GM21423 (cell line): ENCODE results near the gene ABO.
"Not testable (repeated sequence)": the region's sequence is repeated elsewhere in the genome, so short reads cannot be mapped to it uniquely, and the experiment has no call there.

Experiments used
- ATAC-seq: cut with Tn5 transposase; IDR thresholded peaks from one replicate; pipeline ENCODE4 v1.9.1; 2021; ENCODE audit warnings: mild to moderate bottlenecking, moderate library complexity; ENCODE audit not compliant: unreplicated experiment

The ABO gene

GRCh38 chr9:133275105-133276000 lies at the start of gene ABO:
ABO (minus strand) TSS chr9:133275201.
- no peak for ATAC-seq

- no peak for ATAC-seq
These were observed 49.1 kb upstream of the ABO start for GRCh38 chr9:133323991-133324703.

GRCh38 chr9:133323211-133323610 lies 48.2 kb upstream of the ABO start:
- ATAC-seq, result no peak

- ATAC-seq, result no peak
These were observed 47.7 kb upstream of the ABO start for GRCh38 chr9:133322701-133323100.

- ATAC-seq, result no peak
These were observed 46.5 kb upstream of the ABO start for GRCh38 chr9:133321411-133321935.

GRCh38 chr9:133320421-133320881 lies 45.5 kb upstream of the ABO start:
- no peak for ATAC-seq

GRCh38 chr9:133317551-133317950 lies 42.5 kb upstream of the ABO start:
- not testable (repeated sequence) for ATAC-seq

- ATAC-seq, result no peak
These were observed 41.0 kb upstream of the ABO start for GRCh38 chr9:133315997-133316396.

- no peak for ATAC-seq
These were observed 34.6 kb upstream of the ABO start for GRCh38 chr9:133309608-133310007.

GRCh38 chr9:133307301-133307700 lies 32.3 kb upstream of the ABO start:
- ATAC-seq, result no peak

GRCh38 chr9:133306242-133307204 lies 31.5 kb upstream of the ABO start:
- no peak for ATAC-seq

- ATAC-seq, result no peak
These were observed 30.7 kb upstream of the ABO start for GRCh38 chr9:133305731-133306130.

GRCh38 chr9:133304477-133305377 lies 29.7 kb upstream of the ABO start:
- no peak for ATAC-seq

GRCh38 chr9:133304158-133304470 lies 29.1 kb upstream of the ABO start:
- no peak for ATAC-seq

GRCh38 chr9:133303266-133304157 lies 28.5 kb upstream of the ABO start:
- ATAC-seq, result no peak

GRCh38 chr9:133301253-133302230 lies 26.5 kb upstream of the ABO start:
- ATAC-seq, result no peak

- ATAC-seq, result not testable (repeated sequence)
These were observed 25.0 kb upstream of the ABO start for GRCh38 chr9:133299996-133300395.

GRCh38 chr9:133294257-133294656 lies 19.3 kb upstream of the ABO start:
- no peak for ATAC-seq
